DND-41 (cell line): ENCODE results near the gene RBM44.

Experiments
- CTCF ChIP-seq: IDR thresholded peaks from 2 replicates; pipeline ENCODE4 v1.5.1; 2012; ENCODE audit warnings: borderline replicate concordance, low read length, moderate library complexity, mild to moderate bottlenecking; ENCODE audit not compliant: poor library complexity, severe bottlenecking; ENCODE audit errors: extremely low read depth
- EZH2 ChIP-seq: IDR thresholded peaks from 3 replicates; pipeline ENCODE4 v1.6.1; 2012; ENCODE audit warnings: borderline replicate concordance, low read depth, mild to moderate bottlenecking, moderate library complexity, low read length, inconsistent platforms; ENCODE audit not compliant: severe bottlenecking

DNA sequence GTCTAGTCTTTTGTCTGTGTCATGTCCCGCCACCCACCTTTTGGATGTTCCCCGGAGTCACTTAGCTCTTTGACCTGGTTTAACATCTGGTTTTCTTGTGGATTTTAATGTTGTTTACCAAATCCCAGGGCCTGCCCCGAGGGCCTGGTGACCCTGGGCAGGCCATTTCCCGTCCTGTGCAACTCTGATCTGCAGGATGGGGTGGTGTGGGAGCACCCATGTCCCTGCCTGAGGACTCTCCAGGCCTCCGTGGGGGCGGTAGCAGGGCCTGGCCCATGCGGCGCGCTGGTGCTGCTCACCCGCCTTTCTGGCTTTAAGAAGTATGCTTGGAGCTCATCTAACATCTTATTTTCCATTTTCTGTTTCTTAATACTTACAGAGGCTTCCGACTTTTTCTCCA is 71.5 kb downstream of the RBM44 start:
- TF ChIP-seq EZH2 (no peak), CTCF (no peak)
